HepG2 (cell line): ENCODE measurements around the gene EXOC3L2. TPM values are rescaled to one million over a fixed set of nuclear protein-coding genes. Genes with fewer than 3 reads are reported as not detected.

Experiments used
- ATAC-seq: fragments of 200-7000 bp; cut with Tn5 transposase; 3 replicates; pipeline ENCODE4 v1.9.1; 2020; ENCODE audit warnings: mild to moderate bottlenecking, moderate library complexity
- BruUV-seq: library from RNA; stranded (reverse); fragments of 400-500 nt; replicated peaks from 2 replicates; lab custom pipeline; 2021; lab: Mats Ljungman, UMichigan
- CTCF ChIA-PET: fragments of 300-600 bp; formaldehyde crosslinking; extraction: SDS; loops from one replicate; lab custom pipeline; 2021; ENCODE audit warnings: low total read pairs, inconsistent platforms, low intra/inter-chr PET ratio; lab: Yijun Ruan, JAX
- POLR2A ChIA-PET: fragments of 350-600 bp; sonication (Branson Sonifier 250); formaldehyde crosslinking; loops from one replicate; lab custom pipeline; 2020; ENCODE audit warnings: antibody characterized with exemption, inconsistent platforms; lab: Yijun Ruan, JAX
- DNase-seq: peaks from one replicate; pipeline ENCODE4 v3.0.0-alpha.2; 2015; ENCODE audit warnings: low spot score
- FAIRE-seq: peaks from 3 replicates; lab custom pipeline; 2011; peaks lifted over from hg19 to GRCh38; lab: Jason Lieb, UNC
- H2AFZ ChIP-seq: one replicate; pipeline ENCODE4 v1.6.1; 2011; ENCODE audit warnings: low read length, inconsistent platforms
- H3K27ac ChIP-seq: fragments of 300-600 bp; 3 replicates; pipeline ENCODE4 v1.8.0; 2011; ENCODE audit warnings: mixed run types, mild to moderate bottlenecking, mixed read lengths, low read length, inconsistent platforms; ENCODE audit not compliant: insufficient read depth; ENCODE audit errors: extremely low read length
- H3K27me3 ChIP-seq, 2 experiments: fragments of 200-600 bp in 1 of 2; 2 replicates in 1 of 2; 3 replicates in 1 of 2; pipeline versions ENCODE4 v1.6.0 to v1.8.0; 2011; ENCODE audit warnings: low read length in 2 of 2, mild to moderate bottlenecking in 2 of 2, moderate library complexity in 2 of 2, inconsistent platforms in 1 of 2; ENCODE audit not compliant: insufficient read depth in 2 of 2, control insufficient read depth in 1 of 2
- H3K36me3 ChIP-seq, 2 experiments: fragments of 200-600 bp in 1 of 2; replicated peaks in 1 of 2; 2 replicates in 1 of 2; 3 replicates in 1 of 2; pipeline versions ENCODE4 v1.5.1 to v1.8.0; 2011; ENCODE audit warnings: low read length in 2 of 2, inconsistent platforms in 1 of 2; ENCODE audit not compliant: insufficient read depth in 2 of 2, control insufficient read depth in 1 of 2
- H3K4me1 ChIP-seq: 2 replicates; pipeline ENCODE4 v1.5.1; 2012; ENCODE audit warnings: low read length, inconsistent platforms; ENCODE audit not compliant: insufficient read depth
- H3K4me2 ChIP-seq: 2 replicates; pipeline ENCODE4 v1.6.0; 2011; ENCODE audit warnings: low read depth, low read length, inconsistent platforms
- H3K4me3 ChIP-seq, 3 experiments: fragments of 200-600 bp in 1 of 3; sonication (generic), shearing (Covaris generic) in 1 of 3; replicated peaks in 1 of 3; 2 replicates each; pipeline ENCODE4 v1.5.1; 2011 to 2016; ENCODE audit warnings: low read length in 3 of 3, inconsistent platforms in 2 of 3, low read depth in 2 of 3, mild to moderate bottlenecking in 2 of 3, control low read depth in 1 of 3, mixed read lengths in 1 of 3; ENCODE audit not compliant: insufficient read depth in 1 of 3
- H3K79me2 ChIP-seq: one replicate; pipeline ENCODE4 v1.6.1; 2011; ENCODE audit warnings: low read length, inconsistent platforms; ENCODE audit not compliant: insufficient read depth
- H3K9ac ChIP-seq: 2 replicates; pipeline ENCODE4 v1.6.0; 2011; ENCODE audit warnings: mild to moderate bottlenecking, low read depth, low read length, inconsistent platforms; ENCODE audit not compliant: insufficient read depth
- H3K9me3 ChIP-seq: 2 replicates; pipeline ENCODE4 v1.5.1; 2012; ENCODE audit warnings: mild to moderate bottlenecking, low read length
- H4K20me1 ChIP-seq: 2 replicates; pipeline ENCODE4 v1.6.0; 2011; ENCODE audit warnings: inconsistent platforms, mild to moderate bottlenecking, low read length, moderate library complexity; ENCODE audit not compliant: insufficient read depth
- BHLHE40 ChIP-seq: IDR thresholded peaks from 2 replicates; pipeline ENCODE4 v1.6.1; 2011; ENCODE audit warnings: low read length, improper control_type of control experiment
- CBFB ChIP-seq: sonication (generic); formaldehyde crosslinking; IDR thresholded peaks from 2 replicates; pipeline ENCODE4 v1.4.0; 2020; ENCODE audit warnings: missing genetic modification reagents
- HMG20A ChIP-seq: IDR thresholded peaks from 2 replicates; pipeline ENCODE4 v1.6.1; 2016; ENCODE audit warnings: borderline replicate concordance
- NR3C1 ChIP-seq: sonication (generic); formaldehyde crosslinking; IDR thresholded peaks from 2 replicates; pipeline ENCODE4 v1.4.0; 2020; ENCODE audit warnings: missing genetic modification reagents
- SCMH1 ChIP-seq: sonication (generic); formaldehyde crosslinking; IDR thresholded peaks from 2 replicates; pipeline ENCODE4 v1.9.0; 2021; ENCODE audit warnings: missing genetic modification reagents, mild to moderate bottlenecking, borderline replicate concordance
- TARDBP ChIP-seq: sonication (generic); formaldehyde crosslinking; IDR thresholded peaks from 2 replicates; pipeline ENCODE4 v1.8.0; 2022; ENCODE audit warnings: mild to moderate bottlenecking, missing genetic modification reagents
- ZBTB21 ChIP-seq: sonication (generic); formaldehyde crosslinking; IDR thresholded peaks from 2 replicates; pipeline ENCODE4 v1.4.0; 2020; ENCODE audit warnings: missing genetic modification reagents
- WGBS: methylation state at CpG from one replicate; pipeline ENCODE4 v1.1.6; 2017; ENCODE audit warnings: low lambda C conversion rate; 5-methylcytosine and 5-hydroxymethylcytosine counted together
- in situ Hi-C: cut with HindIII; loops from 2 replicates; pipeline ENCODE4 v1.10.0; 2017; ENCODE audit warnings: low pct_unique_long_range_greater_than_20kb; ENCODE audit not compliant: extremely low pct_ligation_motif_present
- intact Hi-C: fragments of 100-400 bp; cut with micrococcal nuclease; formaldehyde crosslinking; loops from one replicate; pipeline ENCODE4 v1.10.0; 2022; ENCODE audit not compliant: unreplicated experiment
- polyA plus RNA-seq, 8 experiments: library from polyadenylated mRNA; depleted of rRNA in 3 of 8; stranded (reverse) in 7 of 8; unstranded in 1 of 8; fragments of >200 nt; fragmentation: Illumina TruSeq in 4 of 8; extraction: Trizol in 4 of 8; gene quantifications; 2 replicates each; pipeline versions ENCODE4 v1.2.1 to v1.2.3, GENCODE V29; 2011 to 2016; ENCODE audit warnings: low read depth in 4 of 8, missing spikeins in 1 of 8, mixed read lengths in 1 of 8; ENCODE audit not compliant: insufficient read depth in 1 of 8
- total RNA-seq, 5 experiments: library from RNA; depleted of rRNA; stranded (reverse); fragments of >200 nt; fragmentation: Illumina TruSeq; extraction: Trizol; gene quantifications; 2 replicates each; pipeline ENCODE4 v1.2.3, GENCODE V29; 2016; ENCODE audit warnings: low read depth in 1 of 5
- TF ChIP-seq, protein P1 (sequence below): sonication (generic); formaldehyde crosslinking; IDR thresholded peaks from 2 replicates; pipeline ENCODE4 v1.4.0; 2020; ENCODE audit warnings: mild to moderate bottlenecking, missing genetic modification reagents

The EXOC3L2 gene
- total and polyA plus RNA-seq, 2 of the 13 experiments (the other 11 are each of a cell fraction or from before 2014, with no cell fraction given), result 0.21 TPM; not detected in 1

DNA sequence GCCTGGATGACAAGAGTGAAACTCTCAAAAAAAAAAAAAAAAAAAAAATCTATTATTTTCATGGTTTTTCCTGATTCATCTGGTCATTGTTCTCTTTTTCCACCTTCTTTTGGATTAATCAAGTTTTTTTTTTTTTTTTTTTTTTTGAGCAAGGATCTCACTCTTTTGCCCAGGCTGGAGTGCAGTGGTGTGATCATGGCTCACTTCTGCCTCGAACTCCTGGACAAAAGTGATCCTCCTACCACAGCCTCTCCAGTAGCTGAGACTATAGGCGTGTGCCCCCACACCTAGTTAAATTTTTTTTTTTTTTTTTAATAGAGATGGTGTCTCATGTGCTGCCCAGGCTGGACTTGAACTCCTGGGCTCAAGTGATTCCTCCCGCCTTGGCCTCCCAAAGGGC lies 38.9 kb downstream of the EXOC3L2 start (continued):
- TF ChIP-seq NR3C1 (CRISPR knock-in tag), result no peak
- TF ChIP-seq HMG20A (CRISPR knock-in tag), result no peak
- no peak for TF ChIP-seq BHLHE40
- no peak for TF ChIP-seq SCMH1 (CRISPR knock-in tag)
- no peak for TF ChIP-seq ZBTB21 (CRISPR knock-in tag)
- no peak for TF ChIP-seq TARDBP
- TF ChIP-seq, protein P1, sequence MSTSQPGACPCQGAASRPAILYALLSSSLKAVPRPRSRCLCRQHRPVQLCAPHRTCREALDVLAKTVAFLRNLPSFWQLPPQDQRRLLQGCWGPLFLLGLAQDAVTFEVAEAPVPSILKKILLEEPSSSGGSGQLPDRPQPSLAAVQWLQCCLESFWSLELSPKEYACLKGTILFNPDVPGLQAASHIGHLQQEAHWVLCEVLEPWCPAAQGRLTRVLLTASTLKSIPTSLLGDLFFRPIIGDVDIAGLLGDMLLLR (CRISPR knock-in tag), result no peak

DNA sequence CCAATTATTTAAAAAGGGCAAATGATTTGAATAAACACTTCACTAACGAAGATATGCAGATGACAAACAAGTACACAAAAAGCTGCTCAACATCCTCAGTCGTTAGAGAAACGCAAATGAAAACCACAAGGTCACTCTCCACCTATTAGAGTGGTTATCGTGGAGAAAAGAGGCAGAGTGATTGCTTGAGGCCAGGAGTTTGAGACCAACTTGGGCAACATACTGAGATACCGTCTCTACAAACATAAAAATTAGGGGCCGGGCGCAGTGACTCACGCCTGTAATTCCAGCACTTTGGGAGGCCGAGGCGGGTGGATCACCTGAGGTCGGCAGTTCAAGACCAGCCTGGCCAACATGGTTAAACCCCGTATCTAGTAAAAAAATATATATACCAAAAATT lies 39.4 kb downstream of the EXOC3L2 start:
- H3K4me3 ChIP-seq, result no peak overlapping the region
- intact Hi-C loops (no loop called here), in situ Hi-C loops (loop anchor here (10.0 kb wide), 1 partner anchor 139 kb away; the partner anchor contains the start of gene KLC3)
- no peaks in the 10 kb centered on the region for H3K79me2 ChIP-seq
- ATAC-seq, result no peak
- H4K20me1 ChIP-seq, result no peaks in the 10 kb centered on the region
- H3K27me3 ChIP-seq, result no peaks in the 10 kb centered on the region; a peak in 1 of 5 replicates
- peaks cover 9% of the 10 kb centered on the region; the same call in 1 of the 2 replicates for H3K4me1 ChIP-seq
- DNase-seq, result no peak
- no peaks in the 10 kb centered on the region for H3K36me3 ChIP-seq
- no peak overlapping the region for H3K27ac ChIP-seq
- no peak overlapping the region for H3K9ac ChIP-seq
- no peak for TF ChIP-seq CBFB (CRISPR knock-in tag)
- FAIRE-seq, result no peak
- CTCF ChIA-PET, result interaction anchor here (0.7 kb wide), 1 partner anchor 133 kb away, joined by 4 read pairs; no protein-coding TSS in a partner anchor
- H3K9me3 ChIP-seq, result no peaks in the 10 kb centered on the region
- H2AFZ ChIP-seq, result no peak overlapping the region
- POLR2A ChIA-PET, result no interaction called here
- BruUV-seq, result no TSS peak
- 29% methylated on average over 12 of the region's 12 CpGs for whole genome bisulfite sequencing
- no peak overlapping the region for H3K4me2 ChIP-seq
